Middle frontal gyrus (tissue), 1 donor: Measurements from ENCODE around the gene UBA1.

ENCODE experiments used
- DNase-seq: peaks from one replicate; pipeline ENCODE4 v3.0.0-alpha.2; 2015; ENCODE audit warnings: low spot score; ENCODE audit errors: extremely low spot score

The UBA1 gene

DNA sequence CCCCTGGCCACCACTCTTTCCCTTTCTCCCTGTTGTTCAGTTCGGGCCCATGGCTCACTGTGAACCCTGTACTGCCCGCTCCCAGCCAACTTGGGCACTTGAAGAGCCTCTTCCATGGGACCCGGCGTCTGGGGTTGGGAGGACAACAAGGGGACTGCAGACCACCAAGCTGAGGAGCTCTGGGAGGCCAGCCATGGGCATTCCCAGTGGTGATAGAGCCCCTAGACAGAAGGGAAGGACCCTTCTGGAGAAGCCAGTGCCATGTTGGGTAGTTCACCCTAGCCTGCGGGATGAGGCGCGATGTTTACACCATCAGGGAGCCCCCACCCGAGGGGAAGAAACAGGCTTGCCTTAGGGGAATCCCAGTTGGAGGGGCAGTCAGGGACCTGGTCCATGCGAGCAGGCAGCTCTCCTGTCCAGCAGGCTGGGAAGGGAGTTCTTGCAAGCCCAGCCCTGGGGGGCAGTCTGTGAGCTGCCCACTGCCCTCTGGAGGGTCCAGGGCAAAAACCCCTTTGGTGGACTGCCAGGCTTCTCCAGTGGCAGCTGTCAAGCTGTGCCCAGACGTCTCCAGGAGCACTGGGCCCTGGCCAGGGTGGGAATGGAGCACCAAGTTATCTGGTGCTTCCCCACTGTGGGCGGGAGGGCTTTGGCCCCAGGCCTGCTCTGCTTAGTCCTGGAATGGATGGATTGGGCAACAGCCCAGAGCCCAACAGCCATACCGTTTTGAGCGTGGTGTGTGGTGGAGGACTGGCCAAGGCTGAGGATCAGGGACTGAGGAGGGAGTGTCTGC, 23.7 kb upstream of the UBA1 start:
- no peak for DNase-seq

GRCh38 chrX:47170861-47171692, 22.6 kb upstream of the UBA1 start:
- no peak for DNase-seq

GRCh38 chrX:47171996-47172395, 21.6 kb upstream of the UBA1 start:
- no peak for DNase-seq

GRCh38 chrX:47172549-47172948, 21.1 kb upstream of the UBA1 start:
- DNase-seq, result no peak

DNA sequence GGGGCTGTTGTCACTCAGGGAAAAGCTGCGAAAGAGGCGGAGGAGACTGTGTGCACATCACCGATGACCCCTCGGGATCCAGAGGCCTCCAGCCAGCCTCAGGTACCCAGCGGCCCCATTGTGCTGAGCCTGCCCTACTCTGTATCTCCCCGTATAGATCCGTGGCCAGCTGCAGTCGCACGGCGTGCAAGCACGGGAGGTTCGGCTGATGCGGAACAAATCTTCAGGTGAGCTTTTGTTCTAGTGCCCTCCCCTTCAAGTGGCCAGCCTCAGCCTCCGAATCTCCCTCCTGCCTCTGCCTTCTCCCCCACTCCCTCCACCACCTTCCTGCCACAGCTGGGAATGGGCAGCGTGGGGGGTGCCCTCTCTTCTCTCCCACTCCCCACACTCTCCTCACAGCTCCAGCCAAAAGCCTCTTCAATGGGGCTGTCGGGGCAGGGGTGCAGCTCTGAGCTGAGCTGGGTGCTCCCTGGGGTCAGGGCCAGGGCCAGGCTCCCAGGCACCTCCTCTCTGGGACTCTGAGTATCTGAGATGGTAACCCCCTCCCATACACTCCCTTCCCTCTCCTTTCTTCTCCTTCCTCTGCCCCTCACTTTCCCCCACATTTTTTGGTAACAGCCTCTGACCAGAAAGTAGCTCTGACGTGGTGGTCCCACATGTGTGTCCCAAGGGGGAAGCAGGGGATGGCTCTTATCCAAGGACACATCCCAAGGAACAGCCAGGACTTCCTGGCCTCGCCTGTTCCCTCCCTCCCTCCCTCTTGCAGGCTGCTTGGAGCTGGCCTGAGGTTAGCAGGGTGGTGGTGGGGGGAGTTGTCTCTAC, 20.4 kb upstream of the UBA1 start:
- no peak for DNase-seq

DNA sequence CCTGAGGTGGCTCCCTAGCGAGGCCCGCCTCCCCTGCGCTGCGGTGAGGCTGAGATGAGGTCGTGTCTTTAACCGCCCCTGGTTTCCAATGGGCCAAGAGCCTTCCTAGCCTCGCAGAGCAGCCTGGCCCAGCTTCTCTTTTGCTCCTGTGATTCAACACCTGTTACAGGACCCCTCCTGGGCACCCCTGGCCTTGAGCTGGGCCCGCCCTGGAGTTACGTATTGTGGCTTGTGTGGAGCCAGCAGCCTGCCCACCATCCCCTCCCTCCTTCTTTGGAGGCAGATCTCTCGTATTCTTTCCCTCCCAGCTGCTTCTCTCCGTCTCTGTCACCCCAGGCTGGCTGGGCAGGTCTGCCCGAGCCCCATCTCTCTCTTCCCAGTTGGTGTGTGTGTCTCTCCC, 19.3 kb upstream of the UBA1 start:
- DNase-seq, result no peak

- no peak for DNase-seq
Measured at GRCh38 chrX:47174846-47175587, 18.6 kb upstream of the UBA1 start.

DNA sequence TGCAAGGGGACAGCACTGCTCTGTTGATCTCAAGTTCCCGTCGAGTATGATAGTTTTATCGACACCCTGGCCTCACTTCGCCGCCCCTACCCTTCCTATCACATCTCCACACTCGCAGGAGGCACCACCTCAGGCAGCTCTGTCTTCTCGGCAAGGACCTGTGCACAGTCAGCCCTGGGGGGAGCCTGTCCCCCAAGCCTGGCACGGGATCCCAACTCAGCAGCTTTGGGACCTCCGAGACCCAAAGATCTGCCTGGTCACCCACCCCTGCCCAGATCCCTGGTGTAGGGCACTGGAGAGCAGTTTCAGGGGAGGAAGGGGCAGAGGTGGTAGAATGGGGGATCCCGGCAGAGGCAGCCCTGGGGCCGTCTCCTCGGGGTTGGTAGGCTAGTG, 18.0 kb upstream of the UBA1 start:
- DNase-seq, result no peak

- DNase-seq, result no peak
Measured at GRCh38 chrX:47176101-47176740, 17.4 kb upstream of the UBA1 start.

- no peak for DNase-seq
Measured at GRCh38 chrX:47177079-47177478, 16.6 kb upstream of the UBA1 start.

- no peak for DNase-seq
Measured at GRCh38 chrX:47178337-47178736, 15.3 kb upstream of the UBA1 start.

- no peak for DNase-seq
Measured at GRCh38 chrX:47179221-47179927, 14.3 kb upstream of the UBA1 start.

- no peak for DNase-seq
Measured at GRCh38 chrX:47179928-47180255, 13.7 kb upstream of the UBA1 start.

- no peak for DNase-seq
Measured at GRCh38 chrX:47180346-47180745, 13.3 kb upstream of the UBA1 start.

- DNase-seq, result no peak
Measured at GRCh38 chrX:47181301-47181700, 12.3 kb upstream of the UBA1 start.

- no peak for DNase-seq
Measured at GRCh38 chrX:47182106-47182700, 11.4 kb upstream of the UBA1 start.

DNA sequence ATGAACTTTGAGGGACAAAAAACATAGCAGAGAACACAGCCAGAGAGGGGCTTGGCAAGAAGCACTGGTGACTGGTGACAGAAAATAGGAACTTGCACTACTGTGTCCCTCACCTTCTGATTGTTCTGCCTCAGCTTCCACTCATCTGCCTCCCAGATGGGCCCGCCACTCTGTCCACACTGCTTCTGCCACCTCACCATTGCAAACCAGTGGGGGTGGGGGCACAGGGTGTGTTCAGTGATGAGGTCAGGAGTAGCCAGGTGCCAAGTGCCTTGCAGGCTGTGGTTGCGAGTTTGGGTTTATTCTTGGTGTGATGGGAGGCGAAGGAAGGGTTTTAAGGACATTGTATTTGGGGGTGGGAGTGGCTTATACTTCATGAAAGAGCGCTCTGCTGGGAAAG, 9.1 kb upstream of the UBA1 start:
- no peak for DNase-seq

- DNase-seq, result no peak
Measured at GRCh38 chrX:47185241-47185640, 8.4 kb upstream of the UBA1 start.

GRCh38 chrX:47186096-47186740, 7.4 kb upstream of the UBA1 start:
- DNase-seq, result no peak
